Activated CD8-positive, alpha-beta T cell treated with anti-CD3 and anti-CD28 coated beads for 36 hours (primary cell): ENCODE data around the gene LRRC8E. TPM values are rescaled to one million over a fixed set of nuclear protein-coding genes. Genes with fewer than 3 reads are reported as not detected.

Source experiments
- ATAC-seq: fragments of 200-7000 bp; cut with Tn5 transposase; one replicate; pipeline ENCODE4 v1.10.0; 2021; ENCODE audit warnings: mild to moderate bottlenecking, moderate library complexity
- CTCF ChIA-PET: fragments of 350-600 bp; sonication (Branson Sonifier 250); formaldehyde crosslinking; loops from one replicate; lab custom pipeline; 2021; ENCODE audit warnings: antibody characterized with exemption; lab: Charles Lee
- POLR2A ChIA-PET: fragments of 350-600 bp; sonication (Branson Sonifier 250); formaldehyde crosslinking; loops from one replicate; lab custom pipeline; 2021; ENCODE audit warnings: antibody characterized with exemption; lab: Charles Lee
- DNase-seq: peaks from one replicate; pipeline ENCODE4 v3.0.0-alpha.2; 2020
- H3K27ac Mint-ChIP-seq: one replicate; pipeline ENCODE4 v1.8.0; 2021; ENCODE audit warnings: mild to moderate bottlenecking, mixed read lengths
- H3K27me3 Mint-ChIP-seq: one replicate; pipeline ENCODE4 v1.8.0; 2021; ENCODE audit warnings: mixed read lengths
- H3K36me3 Mint-ChIP-seq: one replicate; pipeline ENCODE4 v1.8.0; 2021; ENCODE audit warnings: low read depth, mixed read lengths
- H3K4me1 Mint-ChIP-seq: one replicate; pipeline ENCODE4 v1.8.0; 2021; ENCODE audit warnings: low read depth, mixed read lengths
- H3K4me3 Mint-ChIP-seq: one replicate; pipeline ENCODE4 v1.8.0; 2021; ENCODE audit warnings: mild to moderate bottlenecking, moderate library complexity, mixed read lengths
- H3K9me3 Mint-ChIP-seq: one replicate; pipeline ENCODE4 v1.8.0; 2021; ENCODE audit warnings: mixed read lengths
- CTCF ChIP-seq: fragments of 200-600 bp; IDR thresholded peaks from one replicate; pipeline ENCODE4 v1.8.0; 2022; ENCODE audit warnings: antibody characterized with exemption, mild to moderate bottlenecking
- intact Hi-C: fragments of 100-400 bp; cut with micrococcal nuclease; formaldehyde crosslinking; loops from one replicate; pipeline ENCODE4 v1.10.0; 2022
- total RNA-seq, 2 experiments: library from RNA; stranded (reverse); gene quantifications; one replicate each; pipeline ENCODE4 v1.2.3, GENCODE V29; 2021

Gene LRRC8E
- total RNA-seq, 2 experiments from 2014 or later, result not detected

- intact Hi-C loops, result no loop called here
- ATAC-seq, result no peak
- peak overlapping the region; percentile 42 for H3K4me3 Mint-ChIP-seq
- H3K27me3 Mint-ChIP-seq, result peaks cover 39% of the 10 kb centered on the region
- no peak for TF ChIP-seq CTCF
- no peak overlapping the region for H3K27ac Mint-ChIP-seq
- peak; percentile 76 for DNase-seq
- ChIA-PET CTCF (interaction anchor here (0.6 to 1.9 kb wide), 30 partner anchors 8 to 522 kb away, joined by 3 to 27 read pairs (median 4); partner anchors contain the start of genes LRRC8E, MAP2K7, SNAPC2 and TIMM44), POLR2A (interaction anchor here (0.6 to 1.5 kb wide), 5 partner anchors 9 to 1201 kb away, joined by 3 to 4 read pairs (median 3); partner anchors contain the start of genes PET100 and XAB2)
- no peaks in the 10 kb centered on the region for H3K9me3 Mint-ChIP-seq
- peaks cover 39% of the 10 kb centered on the region for H3K4me1 Mint-ChIP-seq
- no peaks in the 10 kb centered on the region for H3K36me3 Mint-ChIP-seq
Observed at GRCh38 chr19:7869910-7870511, 18.3 kb upstream of the LRRC8E start.

- DNase-seq (peak; percentile 82), ATAC-seq (peak; percentile 14)
- Mint-ChIP-seq H3K36me3 (no peaks in the 10 kb centered on the region), H3K4me3 (no peak overlapping the region), H3K4me1 (peaks cover 35% of the 10 kb centered on the region), H3K27me3 (peaks cover 32% of the 10 kb centered on the region), H3K9me3 (no peaks in the 10 kb centered on the region), H3K27ac (no peak overlapping the region)
- intact Hi-C loops, result no loop called here
- no peak for TF ChIP-seq CTCF
- POLR2A ChIA-PET, result interaction anchor here (0.6 kb wide), 1 partner anchor 1202 kb away, joined by 3 read pairs; no protein-coding TSS in a partner anchor
- CTCF ChIA-PET, result no interaction called here
Observed at GRCh38 chr19:7870571-7871436, 17.5 kb upstream of the LRRC8E start.

GRCh38 chr19:7871437-7872305, 16.6 kb upstream of the LRRC8E start:
- no peak overlapping the region for H3K27ac Mint-ChIP-seq

More at GRCh38 chr19:7871437-7872305, 16.6 kb upstream of the LRRC8E start:
- intact Hi-C loops, result no loop called here
- Mint-ChIP-seq H3K9me3 (no peaks in the 10 kb centered on the region), H3K27me3 (peaks cover 32% of the 10 kb centered on the region), H3K36me3 (no peaks in the 10 kb centered on the region), H3K4me3 (peak overlapping the region; percentile 2), H3K4me1 (peaks cover 35% of the 10 kb centered on the region)
- no peak for TF ChIP-seq CTCF
- peak; percentile 97 for DNase-seq
- ChIA-PET POLR2A (interaction anchor here (0.9 to 1.7 kb wide), 2 partner anchors 13 to 72 kb away, joined by 3 to 6 read pairs; partner anchors contain the start of gene TIMM44), CTCF (no interaction called here)
- peak; percentile 24 for ATAC-seq
